GM12891 (cell line): ENCODE measurements around the gene NEURL4.
"Not testable (repeated sequence)": the region's sequence is repeated elsewhere in the genome, so short reads cannot be mapped to it uniquely, and the experiment has no call there.

Source experiments
- DNase-seq: peaks from one replicate; pipeline ENCODE4 v3.0.0; 2011; ENCODE audit warnings: low spot score; ENCODE audit not compliant: insufficient read length
- FAIRE-seq: peaks from 2 replicates; lab custom pipeline; 2011; peaks lifted over from hg19 to GRCh38; lab: Jason Lieb, UNC
- PAX5 ChIP-seq: IDR thresholded peaks from 2 replicates; pipeline ENCODE4 v1.6.1; 2011; ENCODE audit warnings: low read length, moderate library complexity, mild to moderate bottlenecking; ENCODE audit not compliant: insufficient read depth, severe bottlenecking
- POLR2A ChIP-seq: IDR thresholded peaks from 2 replicates; pipeline ENCODE4 v1.6.1; 2011; ENCODE audit warnings: low read depth, low read length, control low read depth
- POLR2AphosphoS5 ChIP-seq: IDR thresholded peaks from 2 replicates; pipeline ENCODE4 v1.6.1; 2011; ENCODE audit warnings: low read depth, low read length, control low read depth
- POU2F2 ChIP-seq: IDR thresholded peaks from 2 replicates; pipeline ENCODE4 v1.6.1; 2011; ENCODE audit warnings: low read depth, mild to moderate bottlenecking, control low read depth, low read length, moderate library complexity
- SPI1 ChIP-seq: IDR thresholded peaks from 2 replicates; pipeline ENCODE4 v1.6.1; 2011; ENCODE audit warnings: low read depth, low read length, control low read depth
- TAF1 ChIP-seq: IDR thresholded peaks from 2 replicates; pipeline ENCODE4 v1.6.1; 2011; ENCODE audit warnings: low read depth, low read length, control low read depth

NEURL4 gene

GRCh38 chr17:7334938-7335538 is 5.9 kb upstream of the NEURL4 start:
- TF ChIP-seq POU2F2 (no peak), POLR2A (no peak)
- FAIRE-seq (no peak), DNase-seq (no peak)

- DNase-seq = not testable (repeated sequence)
- FAIRE-seq = peak; percentile 85
Observed at GRCh38 chr17:7332600-7333069, 3.5 kb upstream of the NEURL4 start.

- TF ChIP-seq TAF1 (no peak), POLR2A (no peak), POU2F2 (no peak), POLR2AphosphoS5 (no peak), PAX5 (no peak), SPI1 (no peak)
- DNase-seq (no peak), FAIRE-seq (no peak)
Observed at GRCh38 chr17:7332111-7332510, 3.0 kb upstream of the NEURL4 start.

GRCh38 chr17:7330638-7331015 is 1.5 kb upstream of the NEURL4 start:
- TF ChIP-seq POLR2A = no peak
- TF ChIP-seq POU2F2 = no peak
- no peak for TF ChIP-seq SPI1
- no peak for TF ChIP-seq POLR2AphosphoS5
- TF ChIP-seq TAF1 = no peak
- TF ChIP-seq PAX5 = no peak
- FAIRE-seq (no peak), DNase-seq (no peak)

GRCh38 chr17:7329997-7330637 is 982 bp upstream of the NEURL4 start:
- no peak for TF ChIP-seq SPI1
- no peak for TF ChIP-seq PAX5
- TF ChIP-seq POU2F2 = no peak
- no peak for TF ChIP-seq POLR2A
- TF ChIP-seq POLR2AphosphoS5 = no peak
- TF ChIP-seq TAF1 = no peak
- FAIRE-seq (peak; percentile 87), DNase-seq (peak; percentile 84)

- DNase-seq (peak; percentile 99), FAIRE-seq (peak; percentile 100)
- TF ChIP-seq POU2F2 (no peak), POLR2A (peak; percentile 64; the same call in 1 of the 2 replicates), PAX5 (no peak), POLR2AphosphoS5 (peak; percentile 28; the same call in 1 of the 2 replicates), TAF1 (peak; percentile 37; the same call in 1 of the 2 replicates)
Observed at GRCh38 chr17:7329374-7329996, 350 bp upstream of the NEURL4 start.

- no peak for DNase-seq
- no peak for FAIRE-seq
- TF ChIP-seq POLR2AphosphoS5 (no peak), SPI1 (no peak), TAF1 (no peak), POU2F2 (no peak), POLR2A (no peak), PAX5 (no peak)
Observed at GRCh38 chr17:7328009-7328408, 1.1 kb downstream of the NEURL4 start.

- TF ChIP-seq PAX5 (no peak), POLR2A (no peak), TAF1 (no peak), POLR2AphosphoS5 (no peak), SPI1 (no peak), POU2F2 (no peak)
- no peak for FAIRE-seq
- DNase-seq = no peak
Observed at GRCh38 chr17:7327501-7327900, 1.6 kb downstream of the NEURL4 start.

- FAIRE-seq = no peak
- no peak for DNase-seq
- TF ChIP-seq PAX5 = no peak
- TF ChIP-seq POLR2A = no peak
- TF ChIP-seq TAF1 = no peak
- no peak for TF ChIP-seq SPI1
- no peak for TF ChIP-seq POLR2AphosphoS5
- no peak for TF ChIP-seq POU2F2
Observed at GRCh38 chr17:7327056-7327455, 2.1 kb downstream of the NEURL4 start.
